H9 (cell line): Measurements from ENCODE around the gene ALPG. TPM values are rescaled to one million over a fixed set of nuclear protein-coding genes. Genes with fewer than 3 reads are reported as not detected.

Experiments used
- DNase-seq: peaks from one replicate; pipeline ENCODE4 v3.0.0-alpha.2; 2017
- H2AFZ ChIP-seq: one replicate; pipeline ENCODE4 v1.6.1; 2013; ENCODE audit warnings: mild to moderate bottlenecking, low read length, control low read depth, moderate library complexity
- H2AK5ac ChIP-seq: 2 replicates; pipeline ENCODE4 v1.6.1; 2013; ENCODE audit warnings: low read length, control low read depth, mixed read lengths; ENCODE audit not compliant: insufficient read length
- H2BK120ac ChIP-seq: one replicate; pipeline ENCODE4 v1.6.1; 2013; ENCODE audit warnings: low read depth, mild to moderate bottlenecking, low read length, control low read depth, inconsistent platforms; ENCODE audit not compliant: poor library complexity, severe bottlenecking
- H2BK12ac ChIP-seq: 2 replicates; pipeline ENCODE4 v1.6.1; 2013; ENCODE audit warnings: low read length, control low read depth, mixed read lengths, low read depth; ENCODE audit not compliant: insufficient read length
- H2BK15ac ChIP-seq: 2 replicates; pipeline ENCODE4 v1.6.1; 2013; ENCODE audit warnings: low read depth, low read length, control low read depth
- H2BK20ac ChIP-seq: one replicate; pipeline ENCODE4 v1.6.1; 2013; ENCODE audit warnings: low read depth, mild to moderate bottlenecking, low read length, control low read depth, inconsistent platforms; ENCODE audit not compliant: poor library complexity, severe bottlenecking
- H2BK5ac ChIP-seq: 2 replicates; pipeline ENCODE4 v1.6.1; 2013; ENCODE audit warnings: low read length, control low read depth, mixed read lengths; ENCODE audit not compliant: insufficient read length
- H3K14ac ChIP-seq: 2 replicates; pipeline ENCODE4 v1.6.1; 2013; ENCODE audit warnings: low read length, control low read depth; ENCODE audit not compliant: insufficient read depth
- H3K18ac ChIP-seq: 2 replicates; pipeline ENCODE4 v1.6.1; 2013; ENCODE audit warnings: low read depth, mild to moderate bottlenecking, mixed read lengths, low read length, control low read depth; ENCODE audit not compliant: insufficient read length
- H3K23ac ChIP-seq: 2 replicates; pipeline ENCODE4 v1.6.1; 2013; ENCODE audit warnings: low read length, control low read depth, mixed read lengths, low read depth; ENCODE audit not compliant: insufficient read length
- H3K23me2 ChIP-seq: 2 replicates; pipeline ENCODE4 v1.6.1; 2013; ENCODE audit warnings: low read depth, mild to moderate bottlenecking, mixed read lengths, low read length, control low read depth; ENCODE audit not compliant: insufficient read length, poor library complexity, severe bottlenecking
- H3K27ac ChIP-seq: 2 replicates; pipeline ENCODE4 v1.5.1; 2013; ENCODE audit warnings: low read length, control low read depth, mixed read lengths, low read depth; ENCODE audit not compliant: insufficient read length
- H3K27me3 ChIP-seq: 2 replicates; pipeline ENCODE4 v1.6.1; 2013; ENCODE audit warnings: low read length, control low read depth, inconsistent platforms; ENCODE audit not compliant: insufficient read depth
- H3K4ac ChIP-seq: 2 replicates; pipeline ENCODE4 v1.6.1; 2013; ENCODE audit warnings: low read depth, mild to moderate bottlenecking, control low read depth, inconsistent platforms, low read length, moderate library complexity
- H3K4me1 ChIP-seq: 2 replicates; pipeline ENCODE4 v1.6.1; 2013; ENCODE audit warnings: low read length, control low read depth, inconsistent platforms; ENCODE audit not compliant: insufficient read depth
- H3K4me2 ChIP-seq: 2 replicates; pipeline ENCODE4 v1.6.1; 2013; ENCODE audit warnings: low read length, control low read depth, mixed read lengths; ENCODE audit not compliant: insufficient read length, insufficient read depth
- H3K56ac ChIP-seq: 2 replicates; pipeline ENCODE4 v1.6.1; 2013; ENCODE audit warnings: low read depth, mild to moderate bottlenecking, mixed read lengths, low read length, control low read depth; ENCODE audit not compliant: insufficient read length
- H3K79me1 ChIP-seq: 2 replicates; pipeline ENCODE4 v1.6.1; 2013; ENCODE audit warnings: low read depth, mild to moderate bottlenecking, moderate library complexity, low read length, control low read depth, inconsistent platforms; ENCODE audit not compliant: insufficient read depth, poor library complexity, severe bottlenecking
- H3K79me2 ChIP-seq: 2 replicates; pipeline ENCODE4 v1.6.1; 2013; ENCODE audit warnings: low read length, control low read depth, inconsistent platforms; ENCODE audit not compliant: insufficient read depth
- H3K9ac ChIP-seq: 2 replicates; pipeline ENCODE4 v1.6.1; 2013; ENCODE audit warnings: low read length, control low read depth, mixed read lengths; ENCODE audit not compliant: insufficient read length; ENCODE audit errors: extremely low read depth
- H3K9me3 ChIP-seq: one replicate; pipeline ENCODE4 v1.6.1; 2013; ENCODE audit warnings: low read depth, low read length, inconsistent platforms; ENCODE audit not compliant: control insufficient read depth
- H3T11ph ChIP-seq: one replicate; pipeline ENCODE4 v1.6.1; 2013; ENCODE audit warnings: mild to moderate bottlenecking, low read length, control low read depth, inconsistent platforms
- H4K20me1 ChIP-seq: one replicate; pipeline ENCODE4 v1.6.1; 2013; ENCODE audit not compliant: control insufficient read depth, insufficient read length, insufficient read depth
- H4K5ac ChIP-seq: 2 replicates; pipeline ENCODE4 v1.6.1; 2013; ENCODE audit warnings: low read depth, mild to moderate bottlenecking, mixed read lengths, low read length, control low read depth; ENCODE audit not compliant: insufficient read length
- H4K8ac ChIP-seq: replicated peaks from 2 replicates; pipeline ENCODE4 v1.6.1; 2013; ENCODE audit warnings: low read length, control low read depth, mixed read lengths, low read depth; ENCODE audit not compliant: insufficient read length
- H4K91ac ChIP-seq: 2 replicates; pipeline ENCODE4 v1.6.1; 2013; ENCODE audit warnings: low read depth, mild to moderate bottlenecking, moderate library complexity, mixed read lengths, low read length, control low read depth; ENCODE audit not compliant: insufficient read length
- H3K27ac Mint-ChIP-seq, 3 experiments: 2 replicates in 2 of 3; 3 replicates in 1 of 3; pipeline ENCODE4 v1.8.0; 2020 to 2021; ENCODE audit warnings: mixed read lengths in 3 of 3, mild to moderate bottlenecking in 1 of 3, moderate library complexity in 1 of 3
- H3K27me3 Mint-ChIP-seq: 2 replicates; pipeline ENCODE4 v1.8.0; 2021; ENCODE audit warnings: low read depth, mild to moderate bottlenecking, moderate library complexity, mixed read lengths
- H3K36me3 Mint-ChIP-seq, 3 experiments: 2 replicates in 2 of 3; 3 replicates in 1 of 3; pipeline ENCODE4 v1.8.0; 2020 to 2021; ENCODE audit warnings: low read depth in 3 of 3, mixed read lengths in 3 of 3; ENCODE audit not compliant: insufficient read depth in 1 of 3
- H3K4me1 Mint-ChIP-seq, 2 experiments: 2 replicates each; pipeline ENCODE4 v1.8.0; 2020; ENCODE audit warnings: mixed read lengths in 2 of 2
- H3K4me3 Mint-ChIP-seq, 2 experiments: 2 replicates in 1 of 2; 3 replicates in 1 of 2; pipeline ENCODE4 v1.8.0; 2020 to 2021; ENCODE audit warnings: mild to moderate bottlenecking in 2 of 2, mixed read lengths in 2 of 2, moderate library complexity in 1 of 2
- H3K9me3 Mint-ChIP-seq, 2 experiments: 2 replicates in 1 of 2; 3 replicates in 1 of 2; pipeline ENCODE4 v1.8.0; 2020; ENCODE audit warnings: mild to moderate bottlenecking in 2 of 2, mixed read lengths in 2 of 2, moderate library complexity in 1 of 2
- CTCF ChIP-seq: fragments of 200-600 bp; sonication (generic); conservative IDR thresholded peaks from 3 replicates; pipeline ENCODE4 v1.8.0; 2021; ENCODE audit warnings: antibody characterized with exemption, mild to moderate bottlenecking
- WGBS: extraction: QIAGEN DNeasy Blood & Tissue Kit; methylation state at CpG from one replicate; pipeline ENCODE4 v1.1.7; 2013; ENCODE audit warnings: missing lambda C conversion rate, low lambda C conversion rate, mixed read lengths; ENCODE audit not compliant: insufficient read length; ENCODE audit errors: extremely low coverage; 5-methylcytosine and 5-hydroxymethylcytosine counted together
- total RNA-seq: library from RNA; stranded (reverse); gene quantifications from 2 replicates; pipeline ENCODE4 v1.2.1, GENCODE V29; 2021

Gene ALPG
- total RNA-seq, 1 experiment from 2014 or later, result 1.3 TPM

- Histone ChIP-seq H3K18ac (no peak overlapping the region), H3K4me1 (no peaks in the 10 kb centered on the region), H4K5ac (no peak overlapping the region), H3K4ac (no peak overlapping the region), H3K9ac (no peak overlapping the region), H2AK5ac (no peak overlapping the region), H3T11ph (no peak overlapping the region), H3K56ac (no peak overlapping the region), H3K27me3 (no peaks in the 10 kb centered on the region; the same call in 1 of the 2 replicates), H3K79me2 (no peaks in the 10 kb centered on the region), H3K27ac (no peak overlapping the region), H3K23me2 (no peaks in the 10 kb centered on the region), H4K91ac (no peak overlapping the region), H3K14ac (no peak overlapping the region; the same call in 1 of the 2 replicates), H2AFZ (no peak overlapping the region), H2BK20ac (no peak overlapping the region), H4K20me1 (no peaks in the 10 kb centered on the region), H3K9me3 (no peaks in the 10 kb centered on the region), H2BK5ac (no peak overlapping the region), H2BK120ac (no peak overlapping the region), H3K4me2 (no peak overlapping the region), H2BK12ac (no peak overlapping the region), H3K79me1 (no peaks in the 10 kb centered on the region), H3K23ac (no peak overlapping the region), H4K8ac (no peak overlapping the region), H2BK15ac (no peak overlapping the region)
- Mint-ChIP-seq H3K36me3 (no peaks in the 10 kb centered on the region; a peak in 1 of 7 replicates), H3K4me3 (no peak overlapping the region; a peak in 1 of 5 replicates), H3K4me1 (peaks cover 20 to 32% of the 10 kb centered on the region in 2 experiments), H3K9me3 (no peaks in the 10 kb centered on the region; a peak in 1 of 5 replicates), H3K27ac (no peak overlapping the region; a peak in 1 of 7 replicates), H3K27me3 (peaks cover 2% of the 10 kb centered on the region)
- no CpG with 5 or more reads among the region's 15 CpGs for WGBS
- DNase-seq, result peak; percentile 47
- peak; percentile 45; the same call in 1 of the 3 replicates for TF ChIP-seq CTCF
Observed at GRCh38 chr2:232436381-232437194, 29.9 kb downstream of the ALPG start.
